ENCODE results near the gene LBR.

The LBR gene

DNA sequence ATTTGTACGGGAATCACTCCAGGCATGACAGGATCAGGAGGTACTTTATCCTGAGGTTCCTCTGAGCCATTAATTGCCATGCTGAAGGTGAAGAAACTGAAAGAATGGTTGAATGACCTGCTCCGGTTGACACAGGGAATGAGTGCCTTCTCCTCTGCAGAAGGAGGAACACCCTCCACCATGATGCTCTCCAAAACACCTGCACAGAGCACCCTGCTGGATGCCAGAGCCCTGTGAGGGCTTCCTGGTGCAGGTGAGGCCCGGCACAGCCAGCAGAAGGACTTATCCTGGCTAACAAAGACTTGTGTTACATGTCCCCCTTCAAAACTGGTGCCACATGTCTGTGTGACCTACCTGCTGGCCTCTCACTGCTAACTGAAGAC, 14.3 kb upstream of the LBR start:
- DNase-seq = no peak

DNA sequence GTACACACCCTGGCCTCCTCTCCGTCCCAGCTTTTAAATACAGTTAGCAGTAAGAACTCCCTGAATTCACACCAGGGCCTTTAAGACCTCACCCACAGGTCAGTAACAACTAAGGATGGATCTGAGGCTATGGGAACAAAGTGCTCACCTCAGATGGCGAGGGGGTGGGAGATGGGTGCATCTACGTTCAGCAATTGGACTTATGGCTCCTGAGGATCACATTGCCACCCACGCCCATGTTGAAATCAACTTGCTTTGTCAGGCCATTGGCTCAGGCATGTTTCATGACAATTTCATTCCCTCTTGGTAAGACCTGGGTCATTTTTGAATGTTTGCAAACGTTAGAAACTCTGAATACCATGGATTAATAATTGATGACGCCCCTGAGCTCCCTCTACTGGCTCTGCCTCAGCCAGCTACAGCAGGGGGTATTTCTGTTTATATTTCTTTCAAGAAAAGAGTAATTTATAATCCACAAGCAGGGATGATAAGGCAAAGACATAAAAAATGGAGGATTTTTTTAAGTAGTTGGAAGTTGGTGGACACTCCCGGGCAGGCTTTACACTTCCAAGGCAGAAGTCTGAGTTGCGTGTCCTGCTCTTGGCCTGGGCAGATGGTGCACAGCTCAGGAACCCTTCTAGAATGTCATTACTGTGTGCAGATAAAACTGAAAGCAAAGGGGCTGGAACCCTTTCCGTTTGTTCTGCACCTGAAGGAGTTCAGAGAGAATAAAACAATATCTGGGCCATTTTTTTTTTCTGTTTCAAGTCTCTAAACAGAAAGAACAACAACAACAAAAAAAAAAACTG, 13.7 kb upstream of the LBR start:
- DNase-seq = no peak

DNA sequence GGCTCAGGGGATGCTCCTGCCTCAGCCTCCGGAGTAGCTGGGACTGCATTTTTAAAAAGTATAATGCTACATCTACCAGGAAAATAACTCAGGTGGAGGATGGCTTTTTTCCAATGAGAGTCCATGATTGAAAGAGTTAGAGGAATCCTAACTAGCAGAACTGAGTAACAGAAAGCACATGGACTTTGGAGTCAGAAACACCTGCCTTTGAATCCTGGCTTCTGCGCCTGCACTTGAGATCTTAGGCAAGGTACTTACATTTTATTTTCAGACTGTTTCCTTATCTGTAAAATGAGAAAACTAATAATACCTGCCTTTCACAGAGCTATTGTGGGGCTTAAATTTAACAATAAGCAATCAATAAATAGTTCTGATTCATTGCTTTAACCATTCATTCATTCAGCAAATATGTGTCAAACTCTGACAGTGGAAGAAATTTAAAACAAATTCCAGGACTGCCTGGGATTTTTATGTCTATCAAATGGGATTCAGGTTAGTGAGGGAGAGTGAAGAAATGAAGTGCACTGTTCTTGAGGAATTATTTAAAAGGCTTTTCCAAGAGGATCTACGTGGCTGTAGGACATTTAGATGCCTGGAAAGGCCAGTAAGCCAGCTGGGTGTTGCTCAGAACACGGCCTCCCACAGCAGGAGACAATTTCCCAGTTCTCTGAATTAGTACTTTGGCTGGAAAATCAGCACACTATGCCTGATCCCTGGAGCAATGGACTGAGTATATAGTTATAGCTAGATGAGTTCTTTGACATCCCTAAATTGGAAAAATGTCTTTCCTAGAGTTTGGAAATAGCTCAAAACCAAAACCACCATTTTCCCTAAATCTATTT, 12.8 kb upstream of the LBR start:
- no peak for DNase-seq

DNA sequence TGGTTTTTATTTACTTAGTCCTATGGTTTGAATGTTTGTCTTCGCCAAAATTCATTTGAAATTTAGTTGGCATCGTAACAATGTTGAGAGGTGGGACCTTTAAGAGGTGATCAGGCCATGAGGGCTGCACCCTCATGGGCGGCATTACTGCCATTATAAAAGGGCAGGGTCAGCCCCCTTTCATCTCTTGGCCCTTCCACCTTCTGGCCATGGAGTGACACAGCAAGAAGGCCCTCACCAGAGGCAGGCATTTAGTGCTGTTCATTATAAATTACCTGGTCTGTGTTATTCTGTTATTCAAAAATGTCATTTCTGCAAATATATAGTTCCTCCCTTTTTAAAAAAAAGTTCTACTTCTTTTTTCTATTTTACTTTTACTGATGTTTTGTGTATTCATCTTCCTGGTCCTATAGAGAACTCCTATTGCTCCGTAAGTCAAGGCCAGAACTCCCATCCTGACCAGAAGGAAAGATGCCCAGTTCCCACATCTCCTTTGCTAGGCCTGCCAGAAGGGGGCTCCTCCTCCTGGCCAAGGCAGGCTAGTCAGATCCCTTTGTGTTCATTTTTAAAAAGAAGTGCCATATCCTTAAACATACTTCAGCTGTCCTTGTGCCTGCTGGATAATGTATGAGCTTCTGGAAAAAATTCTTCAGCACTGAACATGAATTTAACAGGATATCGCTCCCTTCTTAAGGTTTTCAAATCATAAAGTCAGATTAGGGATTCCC, 10.0 kb upstream of the LBR start:
- DNase-seq = no peak

DNA sequence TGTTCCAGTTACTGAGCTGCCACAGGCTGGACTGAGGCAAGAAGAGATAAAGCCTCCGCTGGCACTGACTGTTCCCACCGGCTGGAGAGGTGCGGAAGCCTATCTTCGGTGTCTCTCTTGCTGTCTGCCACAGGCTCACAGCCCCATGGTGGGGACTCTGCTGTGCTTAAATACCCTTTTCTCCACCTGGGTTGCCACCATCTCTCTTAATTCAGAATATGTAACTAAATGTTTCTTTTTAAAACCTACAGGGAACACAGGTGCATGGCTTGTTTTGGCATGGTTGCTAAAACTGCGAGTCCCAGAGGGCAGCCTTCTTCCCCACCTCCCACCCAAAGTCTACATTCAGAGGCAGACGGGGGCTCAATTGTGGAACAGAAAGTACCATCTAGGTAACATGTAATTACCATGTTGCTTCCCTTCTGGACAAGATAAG, 8.1 kb upstream of the LBR start:
- DNase-seq = no peak

DNA sequence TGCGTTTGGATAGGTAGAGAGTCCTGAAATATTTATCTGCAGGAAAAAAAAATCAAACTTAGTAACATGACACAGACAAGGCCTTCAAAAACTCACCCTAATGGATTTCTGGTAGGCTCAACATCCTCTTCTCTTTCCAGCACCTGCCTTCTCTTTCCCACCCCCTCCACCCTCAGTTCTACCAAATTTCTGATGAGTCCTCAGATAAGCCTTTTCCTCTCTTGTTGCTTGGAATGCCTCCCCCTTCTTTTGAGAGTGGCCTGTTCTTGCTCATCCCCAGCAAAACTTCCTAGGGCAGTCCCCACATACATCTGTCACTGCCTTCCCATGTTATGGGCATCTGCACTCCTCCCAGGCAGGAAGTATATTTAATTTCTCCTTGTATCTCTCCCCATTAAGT, 7.6 kb upstream of the LBR start:
- no peak for DNase-seq

DNA sequence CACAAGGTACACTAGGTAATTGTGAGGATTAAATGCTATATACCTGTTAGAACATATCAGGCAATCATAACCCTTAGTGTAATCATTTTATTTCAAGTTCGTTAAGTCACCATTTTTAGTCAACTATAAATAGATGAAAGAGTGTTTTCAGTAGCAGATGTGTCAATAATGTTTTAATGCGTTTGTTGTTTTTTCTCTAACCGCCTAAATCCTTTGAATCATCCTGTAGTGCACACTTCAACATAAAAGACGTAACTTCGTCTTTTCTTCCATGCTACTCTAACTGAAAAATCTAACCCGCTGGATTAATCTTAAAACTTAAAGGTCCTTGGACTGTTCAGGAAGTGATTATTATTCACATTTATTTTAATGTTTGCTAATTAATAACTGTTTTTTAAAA, 7.2 kb upstream of the LBR start:
- DNase-seq = no peak

DNA sequence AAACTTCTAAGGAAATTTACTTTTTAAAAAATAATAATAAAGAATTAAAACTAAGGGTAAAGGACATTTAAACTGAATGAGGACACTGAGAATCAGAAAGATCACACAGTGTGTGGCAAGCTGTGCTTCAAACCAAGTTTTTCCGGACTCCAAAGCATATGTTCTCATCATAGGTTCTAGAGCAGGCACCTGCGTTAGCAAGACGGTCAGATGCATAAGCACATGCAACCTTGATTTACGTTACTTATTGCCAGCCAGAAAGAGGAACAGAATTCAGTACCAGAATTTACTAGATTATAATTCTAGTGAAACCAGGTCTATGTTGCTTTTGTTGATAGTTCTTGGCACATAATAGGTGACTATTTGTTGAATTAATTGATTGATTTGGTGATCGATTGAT, 6.2 kb upstream of the LBR start:
- no peak for DNase-seq

DNA sequence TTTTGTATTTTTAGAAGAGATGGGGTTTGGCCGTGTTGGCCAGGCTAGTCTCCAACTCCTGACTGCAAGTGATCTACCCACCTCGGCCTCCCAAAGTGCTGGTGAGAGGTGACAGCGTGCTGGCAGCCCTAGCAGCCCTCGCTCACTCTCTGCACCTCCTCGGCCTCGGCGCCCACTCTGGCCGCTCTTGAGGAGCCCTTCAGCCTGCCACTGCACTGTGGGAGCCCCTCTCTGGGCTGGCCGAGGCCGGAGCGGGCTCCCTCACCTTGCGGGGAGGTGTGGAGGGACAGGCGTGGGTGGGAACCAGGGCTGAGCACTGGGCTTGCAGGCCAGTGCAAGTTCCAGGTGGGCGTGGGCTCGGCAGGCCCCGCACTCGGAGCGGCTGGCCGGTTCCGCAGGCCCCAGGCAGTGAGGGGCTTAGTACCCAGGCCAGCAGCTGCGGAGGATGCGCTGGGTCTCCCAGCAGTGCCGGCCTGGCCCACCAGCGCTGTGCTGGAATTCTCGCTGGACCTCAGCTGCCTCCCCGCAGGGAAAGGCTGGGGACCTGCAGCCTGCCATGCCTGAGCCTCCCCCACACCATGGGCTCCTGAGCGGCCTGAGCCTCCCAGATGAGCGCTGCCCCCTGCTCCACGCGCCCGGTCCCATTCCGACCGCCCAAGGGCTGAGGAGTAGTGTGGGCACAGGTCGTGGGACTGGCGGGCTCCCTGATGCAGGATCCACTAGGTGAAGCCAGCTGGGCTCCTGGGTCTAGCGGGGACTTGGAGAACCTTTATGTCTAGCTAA, 3.4 kb upstream of the LBR start:
- no peak for DNase-seq

DNA sequence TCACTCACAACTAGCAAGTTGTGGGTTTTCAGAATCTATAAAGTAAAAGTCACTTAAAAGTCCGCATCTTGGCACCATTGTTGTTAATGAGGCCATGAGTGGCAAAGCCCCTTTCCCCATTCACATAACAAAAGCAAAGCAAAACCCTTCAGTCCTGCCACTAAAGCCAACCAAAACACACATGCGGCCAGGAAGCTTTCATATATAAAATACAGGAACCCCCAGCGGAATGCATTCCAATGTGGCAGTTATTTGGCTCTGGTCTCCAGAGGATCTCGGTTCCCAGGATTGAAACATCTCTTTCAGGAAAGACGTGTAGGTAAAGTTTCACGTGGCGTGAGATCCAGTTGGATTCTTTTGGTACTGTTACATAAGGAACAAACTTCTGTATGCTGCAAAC, 2.5 kb upstream of the LBR start:
- DNase-seq = no peak

DNA sequence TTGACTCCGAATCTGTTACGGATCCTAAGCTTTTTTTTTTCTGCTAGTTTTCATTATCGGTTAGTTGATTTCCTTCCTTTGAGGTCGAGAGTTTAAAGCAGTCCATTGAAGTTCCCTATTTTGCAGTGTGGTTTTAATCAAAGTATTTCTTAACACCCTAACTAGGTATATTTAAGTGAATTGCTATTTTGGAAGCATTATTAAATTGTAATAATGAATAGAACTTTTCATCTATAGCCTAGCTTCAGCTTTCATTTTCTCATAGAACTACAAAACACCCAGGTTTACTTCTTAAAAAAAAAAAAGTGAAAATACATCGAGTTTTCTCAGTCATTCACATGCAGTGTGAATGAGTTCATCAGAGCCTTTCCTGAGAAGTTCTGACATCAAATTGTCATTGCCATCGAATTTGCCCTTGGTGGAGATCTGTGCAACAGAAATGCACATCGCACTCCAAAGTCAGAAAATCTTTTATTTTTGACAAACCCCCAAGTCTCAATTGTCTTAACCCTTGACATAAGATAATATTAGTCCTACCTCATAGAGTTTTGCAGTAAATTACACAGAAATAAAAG, 1.1 kb upstream of the LBR start:
- DNase-seq = no peak

DNA sequence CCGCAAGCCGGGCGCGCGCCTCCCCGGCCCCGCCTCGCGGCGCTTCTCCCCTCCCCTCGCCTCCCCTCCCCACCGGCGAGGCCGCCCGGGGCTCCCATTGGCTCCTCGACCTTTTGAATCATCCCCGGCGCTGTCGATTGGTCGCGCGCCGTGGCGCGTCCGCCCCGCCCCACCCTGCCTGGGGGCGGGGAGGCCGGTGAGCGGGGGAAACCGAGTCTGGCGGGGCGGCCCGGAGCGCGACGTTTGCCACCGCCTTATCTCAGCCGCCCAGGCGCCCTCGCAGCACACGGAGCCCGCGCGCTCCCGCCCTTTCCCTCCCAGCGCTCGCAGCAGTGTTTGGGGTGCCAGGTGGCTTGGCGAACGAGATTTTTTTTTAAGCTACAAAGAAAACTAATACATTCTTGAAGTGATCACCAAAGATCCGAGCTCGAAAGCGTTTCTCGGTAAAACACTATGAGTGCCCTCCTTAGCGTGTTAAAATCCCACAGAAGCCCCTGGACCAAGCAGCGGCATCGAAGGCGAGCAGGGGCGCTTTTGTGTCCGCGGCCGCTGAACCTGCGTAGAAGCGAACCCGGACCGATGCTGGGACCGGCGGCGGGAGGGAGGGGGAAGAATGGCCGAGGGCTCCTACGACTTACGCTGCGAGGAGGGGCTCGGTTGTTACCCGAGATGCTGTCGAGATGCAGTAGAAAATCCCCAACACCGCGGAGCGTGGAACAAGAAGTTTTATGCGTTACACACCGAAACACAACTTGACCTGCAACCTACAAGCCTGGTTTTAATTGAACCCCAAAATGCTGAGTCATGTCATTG, 436 bp upstream of the LBR start:
- peak; percentile 97 for DNase-seq

DNA sequence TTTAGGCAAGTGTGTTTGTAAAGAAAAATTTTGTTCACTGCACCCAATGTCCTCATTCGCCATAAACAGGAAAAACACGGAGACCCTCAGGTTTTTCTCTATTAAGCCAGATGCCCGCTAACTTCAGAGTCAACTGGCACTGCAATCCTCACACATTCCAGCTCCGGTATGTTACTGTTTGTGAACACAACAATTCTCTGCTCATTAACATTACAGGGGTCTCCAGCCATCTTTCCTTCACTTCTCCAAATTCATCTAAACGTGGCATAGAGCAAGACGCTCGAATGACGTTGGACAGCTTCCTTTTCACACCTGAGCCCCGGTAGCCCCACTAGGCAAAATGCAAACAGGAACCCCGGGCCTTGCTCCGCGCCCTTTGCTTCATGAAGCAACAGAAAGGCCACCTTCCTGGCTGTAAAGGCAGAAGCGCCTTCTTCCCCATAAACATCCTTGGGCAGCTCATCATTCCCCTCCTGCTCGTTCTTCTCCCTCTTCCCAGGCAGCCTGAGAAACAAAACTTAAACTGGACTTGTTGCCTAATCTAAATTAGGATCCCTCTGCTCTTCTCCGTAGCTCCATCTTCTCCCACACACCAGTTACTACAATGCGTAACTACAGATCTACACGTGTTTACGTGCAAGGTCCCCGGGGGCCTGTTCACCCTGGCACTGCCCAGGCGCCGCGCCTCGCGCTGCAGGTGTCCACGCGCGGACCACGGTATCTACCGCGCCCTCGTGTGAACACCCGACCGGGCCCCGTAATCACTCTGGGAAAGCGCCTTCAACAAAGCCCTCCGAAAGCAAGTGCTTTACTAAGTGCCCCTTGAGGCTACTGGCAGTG, 1.2 kb downstream of the LBR start:
- peak; percentile 71 for DNase-seq

DNA sequence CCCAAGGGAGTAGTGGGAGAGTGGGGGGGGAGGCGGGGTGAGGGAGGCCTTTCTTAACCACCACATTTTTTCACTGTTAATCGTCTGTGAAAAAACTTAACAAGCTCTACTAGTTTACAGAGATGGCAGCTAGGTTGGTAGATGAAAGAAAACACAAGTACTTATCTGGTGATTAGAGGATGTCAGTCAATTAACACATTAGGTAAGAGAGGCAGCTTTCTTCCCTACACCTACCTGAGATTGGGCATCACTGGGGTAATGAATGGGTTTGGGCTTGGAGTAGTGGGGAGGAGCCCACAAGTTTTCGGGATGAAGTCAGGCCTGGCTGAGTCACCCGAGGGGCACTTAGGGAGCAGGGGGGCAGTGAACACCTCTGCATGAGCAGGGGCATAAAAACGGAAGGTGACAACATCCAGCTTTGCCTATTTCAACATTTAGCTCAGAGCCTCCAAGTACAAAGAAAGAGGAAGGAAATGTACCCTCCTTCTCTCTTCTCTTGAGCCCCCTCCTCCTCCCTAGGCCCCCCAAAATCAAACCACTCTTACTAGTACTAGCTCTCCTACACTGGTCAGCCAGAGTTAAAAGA, 2.5 kb downstream of the LBR start:
- DNase-seq = no peak

DNA sequence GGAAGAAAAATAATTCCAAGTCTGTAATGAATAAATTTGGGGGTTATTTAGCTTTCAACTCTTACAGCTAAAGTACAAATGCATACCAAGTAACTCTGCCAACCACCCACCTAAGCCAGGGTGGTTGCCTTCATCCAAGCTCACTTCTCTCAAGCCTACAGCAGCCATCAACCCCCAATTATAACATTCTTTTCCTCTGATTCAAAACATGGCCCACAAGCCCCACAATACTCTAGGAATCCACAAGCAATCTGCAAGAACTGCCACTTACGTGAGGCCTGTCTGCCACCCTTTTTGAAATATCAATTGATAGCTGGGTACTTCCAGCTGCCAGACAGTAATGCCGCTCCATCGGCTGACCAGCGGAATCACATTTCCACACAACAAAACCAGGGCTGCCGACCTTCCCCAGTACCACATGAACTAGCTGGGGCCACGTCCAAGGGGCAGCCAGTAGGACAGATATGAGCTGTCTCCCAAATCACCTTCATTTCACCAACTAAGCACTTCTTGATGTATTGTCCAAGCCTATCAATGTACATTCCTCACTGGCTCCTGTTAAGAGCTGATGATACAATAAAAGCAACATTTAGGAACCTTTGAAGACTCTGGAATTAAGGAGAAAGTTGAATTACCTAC, 3.2 kb downstream of the LBR start:
- no peak for DNase-seq

DNA sequence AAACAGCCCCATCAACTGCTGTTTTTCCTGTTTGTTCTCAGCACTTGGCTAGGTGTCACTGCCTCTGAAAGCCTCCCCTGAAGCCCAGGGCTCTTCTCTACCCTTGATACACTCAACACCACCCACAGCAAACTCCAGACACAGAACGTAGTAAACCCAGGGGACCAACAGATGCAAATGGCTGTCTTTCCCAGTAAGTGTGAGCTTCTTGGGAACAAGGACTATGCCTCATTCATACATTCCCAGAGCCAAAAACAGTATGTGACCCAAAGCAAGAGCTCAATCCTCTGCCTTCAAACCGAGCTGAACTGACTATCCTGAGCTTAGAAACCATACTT, 4.4 kb downstream of the LBR start:
- DNase-seq = no peak

DNA sequence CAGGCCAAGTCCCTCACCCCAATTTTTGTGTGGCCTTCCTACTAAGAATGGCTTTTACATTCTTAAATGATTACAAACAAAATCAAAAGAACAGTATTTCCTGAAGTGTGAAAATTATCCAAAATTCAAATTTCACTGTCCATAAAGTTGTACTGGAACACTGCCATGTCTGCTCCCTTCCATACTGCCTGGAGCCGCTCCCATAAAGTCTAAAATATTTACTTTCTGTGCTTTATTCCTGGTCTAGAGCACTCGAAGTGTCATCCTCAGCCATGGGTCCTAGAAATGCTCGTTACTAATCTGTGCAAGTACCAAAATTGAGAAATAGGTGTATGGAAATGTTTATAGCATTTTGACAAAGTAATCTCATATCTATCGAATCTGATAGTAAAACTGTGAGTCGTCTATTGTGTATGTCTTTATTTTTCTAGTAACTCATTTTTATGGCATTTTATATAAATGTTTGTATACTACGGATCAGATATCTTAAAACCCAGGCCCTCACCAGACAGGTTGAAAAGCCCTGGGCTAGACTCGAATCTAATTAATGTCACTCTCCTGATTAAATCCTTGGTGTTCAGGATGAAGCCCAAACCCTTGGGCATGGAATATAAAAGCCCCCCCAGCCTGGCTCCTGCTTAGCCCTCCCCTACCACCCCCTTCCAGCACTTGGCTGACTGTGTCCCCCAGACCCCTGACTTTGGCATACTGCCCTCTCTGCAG, 4.9 kb downstream of the LBR start:
- no peak for DNase-seq

DNA sequence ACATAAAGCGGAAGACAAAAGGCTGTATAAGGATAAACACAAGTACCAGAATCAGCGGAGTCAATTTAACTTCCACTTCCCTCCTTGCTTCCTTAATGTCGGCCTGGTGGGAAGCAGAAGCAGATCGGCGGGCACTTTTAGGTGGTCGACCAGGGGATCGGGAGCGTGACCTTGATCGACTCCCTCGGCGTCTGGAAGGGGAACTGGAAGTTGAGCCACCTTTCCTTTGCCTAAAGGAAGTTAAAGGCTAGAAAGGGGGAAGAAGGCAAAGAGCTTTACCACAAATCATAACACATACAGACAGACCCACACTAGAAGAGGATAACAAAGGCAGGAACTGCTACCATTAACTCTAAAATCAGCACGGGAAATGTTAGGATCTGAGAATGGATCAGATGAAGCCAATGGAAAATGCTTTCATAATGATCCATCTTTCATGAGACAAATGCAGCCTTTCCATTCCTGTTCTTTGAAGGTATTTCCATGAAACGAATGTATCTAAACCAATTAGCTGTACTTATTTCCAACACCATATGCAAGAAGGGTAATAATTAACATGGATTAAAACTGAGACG, 5.7 kb downstream of the LBR start:
- no peak for DNase-seq

DNA sequence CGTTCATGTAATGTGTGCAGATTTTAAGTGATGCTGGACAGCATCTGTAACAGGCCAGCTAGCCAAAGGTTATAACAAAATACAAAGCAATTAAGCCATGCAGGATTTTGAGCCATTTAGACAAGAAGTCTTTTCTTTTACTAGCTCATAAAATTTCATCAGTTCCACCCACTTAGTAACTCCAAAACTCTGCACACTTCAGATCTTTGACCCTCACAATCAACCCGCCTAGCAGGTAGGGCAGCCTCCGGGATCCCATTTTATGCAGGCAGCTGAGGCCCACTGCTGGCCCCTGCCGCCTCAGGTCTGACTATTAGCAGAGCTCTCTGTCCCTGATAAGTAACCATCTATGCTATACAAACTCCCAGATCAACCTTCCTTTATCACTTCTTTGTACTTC, 9.2 kb downstream of the LBR start:
- no peak for DNase-seq
